CD14-positive monocyte (primary cell): ENCODE results near the gene CCDC8. TPM values are rescaled to one million over a fixed set of nuclear protein-coding genes. Genes with fewer than 3 reads are reported as not detected.
"Not testable (repeated sequence)": the region's sequence is repeated elsewhere in the genome, so short reads cannot be mapped to it uniquely, and the experiment has no call there.

Experiments used
- DNase-seq, 3 donors: peaks; one replicate each; pipeline ENCODE4 v3.0.0-alpha.2; 2011 to 2022
- H2AFZ ChIP-seq: 2 replicates; pipeline ENCODE4 v1.6.0; 2012; ENCODE audit warnings: mild to moderate bottlenecking, low read depth, low read length, inconsistent platforms; ENCODE audit not compliant: insufficient read depth, poor library complexity, severe bottlenecking
- H3K27ac ChIP-seq, 2 donors: 1 replicate in 1 of 2; 2 replicates in 1 of 2; pipeline ENCODE4 v1.5.1; 2012 to 2013; ENCODE audit warnings: low read length in 2 of 2, control low read depth in 1 of 2, inconsistent platforms in 1 of 2, low read depth in 1 of 2, mild to moderate bottlenecking in 1 of 2
- H3K27me3 ChIP-seq, 2 donors: one replicate each; pipeline versions ENCODE4 v1.6.0 to v1.6.1; 2011 to 2013; ENCODE audit warnings: low read length in 2 of 2; ENCODE audit not compliant: control insufficient read depth in 2 of 2, insufficient read depth in 2 of 2
- H3K36me3 ChIP-seq, 2 donors: replicated peaks in 1 of 2; 1 replicate in 1 of 2; 2 replicates in 1 of 2; pipeline versions ENCODE4 v1.5.1 to v1.6.1; 2012 to 2013; ENCODE audit warnings: low read length in 2 of 2, control low read depth in 1 of 2, inconsistent platforms in 1 of 2, mild to moderate bottlenecking in 1 of 2; ENCODE audit not compliant: insufficient read depth in 2 of 2, control insufficient read depth in 1 of 2
- H3K4me1 ChIP-seq, 2 donors: 1 replicate in 1 of 2; 2 replicates in 1 of 2; pipeline versions ENCODE4 v1.5.1 to v1.6.1; 2012 to 2013; ENCODE audit warnings: low read length in 2 of 2, control low read depth in 1 of 2, inconsistent platforms in 1 of 2, mild to moderate bottlenecking in 1 of 2, moderate library complexity in 1 of 2; ENCODE audit not compliant: insufficient read depth in 2 of 2, control insufficient read depth in 1 of 2
- H3K4me2 ChIP-seq: replicated peaks from 2 replicates; pipeline ENCODE3; 2012; ENCODE audit warnings: low read length, moderate library complexity, mild to moderate bottlenecking; ENCODE audit not compliant: poor library complexity, severe bottlenecking; ENCODE audit errors: extremely low read depth
- H3K4me3 ChIP-seq, 3 experiments: fragments of 200-600 bp in 1 of 3; sonication (generic) in 1 of 3; replicated peaks in 1 of 3; 1 replicate in 2 of 3; 2 replicates in 1 of 3; pipeline ENCODE4 v1.5.1; 2011 to 2013; ENCODE audit warnings: low read length in 3 of 3, mild to moderate bottlenecking in 3 of 3, control low read depth in 2 of 3, low read depth in 2 of 3, inconsistent platforms in 1 of 3, moderate library complexity in 1 of 3
- H3K79me2 ChIP-seq: 2 replicates; pipeline ENCODE4 v1.6.0; 2012; ENCODE audit warnings: mild to moderate bottlenecking, control low read depth, inconsistent platforms, low read length, moderate library complexity; ENCODE audit not compliant: insufficient read depth
- H3K9ac ChIP-seq: 2 replicates; pipeline ENCODE4 v1.6.0; 2017; ENCODE audit warnings: low read length, mild to moderate bottlenecking; ENCODE audit not compliant: insufficient read depth, poor library complexity, severe bottlenecking
- H3K9me3 ChIP-seq, 2 donors: replicated peaks in 1 of 2; 1 replicate in 1 of 2; 2 replicates in 1 of 2; pipeline versions ENCODE4 v1.5.1 to v1.6.1; 2012 to 2013; ENCODE audit warnings: low read length in 2 of 2, control low read depth in 1 of 2; ENCODE audit not compliant: control insufficient read depth in 1 of 2, insufficient read depth in 1 of 2
- H4K20me1 ChIP-seq: 2 replicates; pipeline ENCODE4 v1.6.0; 2012; ENCODE audit warnings: mild to moderate bottlenecking, low read length, control low read depth, moderate library complexity; ENCODE audit not compliant: insufficient read depth
- H3K27ac Mint-ChIP-seq, 7 donors: one replicate each; pipeline ENCODE4 v1.8.0; 2020; ENCODE audit warnings: mild to moderate bottlenecking in 7 of 7, mixed read lengths in 7 of 7, moderate library complexity in 6 of 7, inconsistent platforms in 2 of 7
- H3K27me3 Mint-ChIP-seq, 3 donors: one replicate each; pipeline ENCODE4 v1.8.0; 2021 to 2022; ENCODE audit warnings: low read depth in 3 of 3, mild to moderate bottlenecking in 3 of 3, mixed read lengths in 3 of 3, moderate library complexity in 3 of 3, inconsistent platforms in 1 of 3
- H3K36me3 Mint-ChIP-seq, 2 donors: one replicate each; pipeline ENCODE4 v1.8.0; 2020; ENCODE audit warnings: mixed read lengths in 2 of 2, inconsistent platforms in 1 of 2, mild to moderate bottlenecking in 1 of 2
- H3K4me1 Mint-ChIP-seq: one replicate; pipeline ENCODE4 v1.8.0; 2020; ENCODE audit warnings: mild to moderate bottlenecking, mixed read lengths
- H3K4me3 Mint-ChIP-seq, 2 donors: one replicate each; pipeline ENCODE4 v1.8.0; 2020; ENCODE audit warnings: mild to moderate bottlenecking in 2 of 2, mixed read lengths in 2 of 2, moderate library complexity in 1 of 2
- H3K9me3 Mint-ChIP-seq, 7 donors: one replicate each; pipeline ENCODE4 v1.8.0; 2020 to 2022; ENCODE audit warnings: mixed read lengths in 7 of 7, mild to moderate bottlenecking in 6 of 7, moderate library complexity in 6 of 7, inconsistent platforms in 2 of 7
- WGBS: methylation state at CpG from one replicate; pipeline ENCODE4 v1.1.5; 2013; ENCODE audit warnings: missing lambda C conversion rate; ENCODE audit not compliant: insufficient coverage; 5-methylcytosine and 5-hydroxymethylcytosine counted together
- intact Hi-C, 2 donors: fragments of 100-400 bp; cut with micrococcal nuclease; formaldehyde crosslinking; loops; one replicate each; pipeline versions ENCODE4 v1.15.0 to v1.15.1; 2023
- polyA plus RNA-seq, 3 donors: library from polyadenylated mRNA; depleted of rRNA in 1 of 3; unstranded in 2 of 3; stranded (reverse) in 1 of 3; fragments of 300-500 nt in 2 of 3; fragments of >200 nt in 1 of 3; fragmentation: Illumina TruSeq in 2 of 3; gene quantifications; 1 replicate in 2 of 3; 2 replicates in 1 of 3; pipeline ENCODE4 v1.2.3, GENCODE V29; 2012 to 2021
- TF ChIP-seq, protein P1 (sequence below): fragments of 200-600 bp; IDR thresholded peaks from one replicate; pipeline ENCODE4 v1.8.0; 2022; ENCODE audit warnings: antibody characterized with exemption, mild to moderate bottlenecking

The CCDC8 gene
- polyA plus RNA-seq, 3 donors: not detected

DNA sequence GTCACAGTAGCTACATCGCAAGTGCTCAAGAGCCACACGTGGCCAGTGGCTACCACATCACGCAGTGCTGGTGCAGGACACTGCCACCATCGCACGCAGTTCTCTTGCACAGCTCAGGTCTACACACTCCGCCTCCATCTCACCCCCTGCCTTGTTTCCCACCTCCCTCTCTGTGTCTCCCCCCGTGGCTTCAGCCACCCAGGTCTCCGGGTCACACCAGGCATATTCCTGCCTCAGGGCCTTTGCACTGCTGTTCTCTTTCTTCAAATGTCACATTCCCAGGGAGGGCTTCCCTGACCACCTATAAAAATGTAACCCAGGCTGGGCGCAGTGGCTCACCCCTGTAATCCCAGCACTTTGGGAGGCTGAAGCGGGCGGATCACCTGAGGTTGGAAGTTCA is 10.6 kb downstream of the CCDC8 start:
- Histone ChIP-seq H3K9ac (no peak overlapping the region), H3K36me3 (no peaks in the 10 kb centered on the region), H3K79me2 (no peaks in the 10 kb centered on the region), H3K4me3 (no peak overlapping the region), H3K4me1 (peaks cover 14 to 15% of the 10 kb centered on the region in 2 donors), H3K27me3 (peaks cover 9 to 45% of the 10 kb centered on the region in 2 donors), H2AFZ (no peak overlapping the region), H4K20me1 (no peaks in the 10 kb centered on the region), H3K27ac (no peak overlapping the region), H3K9me3 (peaks cover 0 to 4% of the 10 kb centered on the region in 2 donors), H3K4me2 (no peak overlapping the region)
- Mint-ChIP-seq H3K36me3 (peaks cover 2 to 3% of the 10 kb centered on the region in 2 donors), H3K4me3 (peak overlapping the region in 1 of 2 donors; percentile 69), H3K27me3 (peaks cover 60 to 83% (median 62%) of the 10 kb centered on the region in 3 donors), H3K27ac (no peak overlapping the region), H3K9me3 (peaks cover 0 to 11% (median 3%) of the 10 kb centered on the region in 7 donors), H3K4me1 (peaks cover 16% of the 10 kb centered on the region)
- WGBS: 84% methylated on average over 9 of the region's 11 CpGs
- DNase-seq: no peak
- TF ChIP-seq, protein P1, sequence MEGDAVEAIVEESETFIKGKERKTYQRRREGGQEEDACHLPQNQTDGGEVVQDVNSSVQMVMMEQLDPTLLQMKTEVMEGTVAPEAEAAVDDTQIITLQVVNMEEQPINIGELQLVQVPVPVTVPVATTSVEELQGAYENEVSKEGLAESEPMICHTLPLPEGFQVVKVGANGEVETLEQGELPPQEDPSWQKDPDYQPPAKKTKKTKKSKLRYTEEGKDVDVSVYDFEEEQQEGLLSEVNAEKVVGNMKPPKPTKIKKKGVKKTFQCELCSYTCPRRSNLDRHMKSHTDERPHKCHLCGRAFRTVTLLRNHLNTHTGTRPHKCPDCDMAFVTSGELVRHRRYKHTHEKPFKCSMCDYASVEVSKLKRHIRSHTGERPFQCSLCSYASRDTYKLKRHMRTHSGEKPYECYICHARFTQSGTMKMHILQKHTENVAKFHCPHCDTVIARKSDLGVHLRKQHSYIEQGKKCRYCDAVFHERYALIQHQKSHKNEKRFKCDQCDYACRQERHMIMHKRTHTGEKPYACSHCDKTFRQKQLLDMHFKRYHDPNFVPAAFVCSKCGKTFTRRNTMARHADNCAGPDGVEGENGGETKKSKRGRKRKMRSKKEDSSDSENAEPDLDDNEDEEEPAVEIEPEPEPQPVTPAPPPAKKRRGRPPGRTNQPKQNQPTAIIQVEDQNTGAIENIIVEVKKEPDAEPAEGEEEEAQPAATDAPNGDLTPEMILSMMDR: peak; percentile 1
- intact Hi-C loops: loop anchor here (2.0 to 10.0 kb wide), 2 partner anchors 110 to 272 kb away; no protein-coding TSS in a partner anchor

DNA sequence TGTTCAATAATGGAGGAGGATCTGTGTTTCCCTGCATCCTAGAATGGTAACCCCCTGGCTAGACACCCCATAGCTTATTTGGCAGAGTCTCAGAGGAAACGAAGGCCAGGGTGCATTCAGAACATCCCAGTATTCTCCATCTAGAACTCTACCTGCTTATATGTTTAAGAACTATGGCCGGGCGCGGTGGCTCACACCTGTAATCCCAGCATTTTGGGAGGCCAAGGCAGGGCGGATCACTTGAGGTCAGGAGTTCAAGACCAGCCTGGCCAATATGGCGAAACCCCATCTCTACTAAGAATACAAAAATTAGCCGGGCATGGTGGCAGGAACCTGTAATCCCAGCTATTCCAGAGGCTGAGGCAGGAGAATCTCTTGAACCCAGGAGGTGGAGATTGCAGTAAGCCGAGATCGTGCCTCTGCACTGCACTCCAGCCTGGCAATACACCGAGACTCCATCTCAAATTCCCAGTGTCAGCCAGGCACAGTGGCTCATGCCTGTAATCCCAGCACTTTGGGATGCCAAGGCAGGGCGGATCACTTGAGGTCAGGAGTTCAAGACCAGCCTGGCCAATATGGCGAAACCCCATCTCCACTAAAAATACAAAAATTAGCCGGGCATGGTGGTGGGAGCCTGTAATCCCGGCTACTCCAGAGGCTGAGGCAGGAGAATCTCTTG is 15.4 kb downstream of the CCDC8 start:
- H3K4me3 Mint-ChIP-seq, H3K36me3 Mint-ChIP-seq, H3K27ac ChIP-seq, H3K27ac Mint-ChIP-seq, H2AFZ ChIP-seq, H4K20me1 ChIP-seq, H3K79me2 ChIP-seq, H3K4me1 Mint-ChIP-seq, H3K36me3 ChIP-seq, H3K9ac ChIP-seq, DNase-seq, H3K4me3 ChIP-seq, H3K27me3 ChIP-seq, H3K4me1 ChIP-seq, H3K9me3 ChIP-seq, H3K4me2 ChIP-seq, H3K9me3 Mint-ChIP-seq: not testable (repeated sequence)
- peaks cover 14 to 40% (median 16%) of the 10 kb centered on the region in 3 donors for H3K27me3 Mint-ChIP-seq
- 94% methylated on average over 6 of the region's 14 CpGs for WGBS
- intact Hi-C loops: loop anchor here in 1 of 2 donors (5.0 kb wide), 1 partner anchor 89 kb away; no protein-coding TSS in a partner anchor
